ENCODE data around the gene PRIM2.
"Not testable (repeated sequence)": the region's sequence is repeated elsewhere in the genome, so short reads cannot be mapped to it uniquely, and the experiment has no call there.

Gene PRIM2

GRCh38 chr6:57423468-57423867 lies 106.0 kb downstream of the PRIM2 start:
- TF ChIP-seq, protein P1, sequence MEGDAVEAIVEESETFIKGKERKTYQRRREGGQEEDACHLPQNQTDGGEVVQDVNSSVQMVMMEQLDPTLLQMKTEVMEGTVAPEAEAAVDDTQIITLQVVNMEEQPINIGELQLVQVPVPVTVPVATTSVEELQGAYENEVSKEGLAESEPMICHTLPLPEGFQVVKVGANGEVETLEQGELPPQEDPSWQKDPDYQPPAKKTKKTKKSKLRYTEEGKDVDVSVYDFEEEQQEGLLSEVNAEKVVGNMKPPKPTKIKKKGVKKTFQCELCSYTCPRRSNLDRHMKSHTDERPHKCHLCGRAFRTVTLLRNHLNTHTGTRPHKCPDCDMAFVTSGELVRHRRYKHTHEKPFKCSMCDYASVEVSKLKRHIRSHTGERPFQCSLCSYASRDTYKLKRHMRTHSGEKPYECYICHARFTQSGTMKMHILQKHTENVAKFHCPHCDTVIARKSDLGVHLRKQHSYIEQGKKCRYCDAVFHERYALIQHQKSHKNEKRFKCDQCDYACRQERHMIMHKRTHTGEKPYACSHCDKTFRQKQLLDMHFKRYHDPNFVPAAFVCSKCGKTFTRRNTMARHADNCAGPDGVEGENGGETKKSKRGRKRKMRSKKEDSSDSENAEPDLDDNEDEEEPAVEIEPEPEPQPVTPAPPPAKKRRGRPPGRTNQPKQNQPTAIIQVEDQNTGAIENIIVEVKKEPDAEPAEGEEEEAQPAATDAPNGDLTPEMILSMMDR (conservative IDR thresholded peaks at IDR 0.05; ENCODE audit: low read length), result no peak
- no peak for DNase-seq (ENCODE audit: low read depth)
- no peak overlapping the region for H3K4me3 ChIP-seq (ENCODE audit: low read length)

DNA sequence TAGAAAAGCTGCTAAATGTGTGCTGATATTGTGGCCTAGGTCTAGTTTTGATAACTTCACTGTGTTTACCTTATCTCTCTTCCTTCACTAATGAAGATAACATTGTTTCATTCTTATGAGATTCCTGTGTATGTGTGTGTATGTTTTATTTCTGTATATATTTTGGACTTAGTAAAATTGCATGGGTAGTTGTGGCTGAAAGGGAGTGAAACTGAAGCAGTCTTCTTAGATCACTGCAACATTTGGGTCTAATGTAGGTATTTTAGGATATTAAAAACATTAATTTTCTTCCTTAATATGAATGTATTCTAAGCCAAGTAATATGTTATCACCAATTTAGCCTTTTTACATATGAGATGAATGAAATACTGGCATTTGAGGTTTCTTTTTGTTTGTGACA lies 114.3 kb downstream of the PRIM2 start:
- H3K4me3 ChIP-seq (ENCODE audit: low read length), result not testable (repeated sequence)
- peak; percentile 12 for DNase-seq (ENCODE audit: low read depth)

DNA sequence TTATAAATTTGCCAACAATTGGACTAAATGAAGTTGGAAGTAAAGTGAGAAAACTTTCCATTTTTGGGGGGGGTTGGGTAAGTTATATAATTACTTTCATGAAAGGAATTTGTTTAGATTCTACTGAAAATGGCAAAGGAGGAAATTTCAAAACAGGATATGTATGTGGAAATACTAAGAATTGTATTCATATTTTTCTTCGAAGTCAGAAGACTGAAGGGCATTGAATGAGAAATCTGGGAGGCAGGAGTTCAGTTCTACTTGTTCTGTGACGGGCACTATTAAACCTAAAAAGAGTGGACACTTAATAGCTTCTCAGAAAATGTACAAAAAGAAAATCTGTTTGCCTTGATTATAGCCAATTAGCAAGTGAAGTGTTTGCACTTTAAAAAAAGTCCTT lies 114.7 kb downstream of the PRIM2 start:
- TF ChIP-seq, protein P1 (conservative IDR thresholded peaks at IDR 0.05; ENCODE audit: low read length), result no peak
- no peak overlapping the region for H3K4me3 ChIP-seq (ENCODE audit: low read length)

DNA sequence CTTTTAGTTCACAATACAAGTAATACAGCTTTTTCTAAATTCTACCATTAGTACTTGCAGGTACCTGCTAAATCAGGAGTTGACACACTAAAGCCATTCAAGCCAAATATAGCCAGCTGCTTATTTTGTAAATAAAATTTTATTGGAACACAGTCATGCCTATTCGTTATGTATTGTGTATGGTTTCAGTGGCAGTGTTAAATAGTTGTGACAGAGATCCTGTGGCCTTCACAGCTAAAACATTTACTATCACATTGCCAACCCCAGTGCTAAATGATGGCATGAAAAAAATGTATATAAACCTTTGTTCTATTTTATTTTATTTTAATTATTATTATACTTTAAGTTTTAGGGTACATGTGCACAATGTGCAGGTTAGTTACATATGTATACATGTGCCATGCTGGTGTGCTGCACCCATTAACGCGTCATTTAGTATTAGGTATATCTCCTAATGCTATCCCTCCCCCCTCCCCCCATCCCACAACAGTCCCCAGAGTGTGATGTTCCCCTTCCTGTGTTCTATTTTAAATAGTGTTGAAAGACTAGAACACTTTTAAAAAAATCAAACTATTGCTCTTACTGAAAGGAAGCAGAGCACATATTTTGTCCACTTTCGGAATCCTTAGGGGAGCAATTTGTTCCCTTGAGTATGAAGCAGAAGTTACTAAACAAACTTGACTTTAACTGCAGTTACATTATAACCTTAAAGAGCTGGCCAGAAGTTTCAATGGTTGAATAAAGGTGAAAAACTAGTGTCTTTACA lies 115.7 kb downstream of the PRIM2 start:
- DNase-seq (ENCODE audit: low read depth), result peak; percentile 30
- H3K4me3 ChIP-seq (ENCODE audit: low read length), result no peak overlapping the region
- TF ChIP-seq, protein P1 (conservative IDR thresholded peaks at IDR 0.05; ENCODE audit: low read length), result no peak

More for the DNA sequence above, 114.7 kb downstream of the PRIM2 start:
- DNase-seq (ENCODE audit: low read depth), result peak; percentile 90

- not testable (repeated sequence) for H3K4me3 ChIP-seq (ENCODE audit: low read length); DNase-seq (ENCODE audit: low read depth)
Observed at GRCh38 chr6:57433790-57434189, 116.4 kb downstream of the PRIM2 start.

- TF ChIP-seq, protein P1 (conservative IDR thresholded peaks at IDR 0.05; ENCODE audit: low read length), result no peak
- DNase-seq (ENCODE audit: low read depth), result no peak
- H3K4me3 ChIP-seq (ENCODE audit: low read length), result no peak overlapping the region
Observed at GRCh38 chr6:57434944-57435343, 117.5 kb downstream of the PRIM2 start.

DNA sequence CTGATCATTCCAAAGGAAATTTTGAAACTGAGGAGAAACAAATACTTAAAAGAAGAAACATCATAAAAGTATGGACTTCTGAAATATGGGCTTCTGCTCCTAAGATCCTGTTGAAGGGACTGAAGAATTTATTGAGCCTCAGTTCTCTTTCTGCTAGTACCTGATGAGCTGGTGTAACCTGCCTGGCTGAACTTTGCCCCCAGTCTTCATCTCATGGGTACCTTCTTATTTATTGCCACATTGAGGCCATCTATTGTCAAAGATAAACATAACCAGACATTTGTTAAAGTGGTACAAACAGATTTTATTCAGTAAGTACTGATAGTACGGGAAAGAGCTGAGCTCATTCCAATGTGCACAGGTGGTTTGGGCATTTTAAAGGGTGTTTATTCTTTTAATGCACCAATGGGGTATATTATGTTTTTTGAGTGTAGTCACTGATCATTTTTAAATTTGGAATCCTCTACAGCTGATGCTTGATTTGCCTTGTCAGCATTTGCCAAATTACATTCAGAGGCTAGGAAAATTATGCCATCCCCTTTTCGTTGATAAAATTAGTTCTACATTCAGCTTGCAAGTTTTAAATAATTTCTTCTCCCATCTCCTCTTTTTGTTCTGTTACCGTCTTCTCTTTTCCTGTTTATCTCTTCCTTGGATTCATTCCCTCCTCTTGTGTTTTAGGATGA lies 118.2 kb downstream of the PRIM2 start:
- TF ChIP-seq, protein P1 (conservative IDR thresholded peaks at IDR 0.05; ENCODE audit: low read length), result no peak
- DNase-seq (ENCODE audit: low read depth), result no peak
- H3K4me3 ChIP-seq (ENCODE audit: low read length), result no peak overlapping the region

- not testable (repeated sequence) for H3K4me3 ChIP-seq (ENCODE audit: low read length); DNase-seq (ENCODE audit: low read depth)
Observed at GRCh38 chr6:57440735-57441134, 123.3 kb downstream of the PRIM2 start.

DNA sequence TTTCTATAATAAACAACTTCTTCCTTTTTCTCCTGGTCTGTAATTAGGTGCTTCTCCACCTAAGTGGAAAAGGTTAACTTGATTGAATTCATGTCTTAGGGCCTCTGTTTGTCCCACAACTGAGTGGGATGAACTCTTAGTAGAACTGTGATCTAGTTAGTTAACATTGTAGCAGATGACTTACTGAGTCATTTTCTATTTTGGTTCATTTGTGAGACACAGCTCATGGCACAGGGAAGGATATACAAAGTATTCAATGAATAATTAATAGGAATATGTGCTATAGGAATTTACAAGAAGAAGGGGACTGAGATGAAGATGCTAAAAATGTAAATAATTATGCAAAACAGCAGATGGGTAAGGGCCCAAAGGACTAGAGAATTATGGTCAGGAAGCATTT lies 124.7 kb downstream of the PRIM2 start:
- DNase-seq (ENCODE audit: low read depth); H3K4me3 ChIP-seq (ENCODE audit: low read length): not testable (repeated sequence)

DNA sequence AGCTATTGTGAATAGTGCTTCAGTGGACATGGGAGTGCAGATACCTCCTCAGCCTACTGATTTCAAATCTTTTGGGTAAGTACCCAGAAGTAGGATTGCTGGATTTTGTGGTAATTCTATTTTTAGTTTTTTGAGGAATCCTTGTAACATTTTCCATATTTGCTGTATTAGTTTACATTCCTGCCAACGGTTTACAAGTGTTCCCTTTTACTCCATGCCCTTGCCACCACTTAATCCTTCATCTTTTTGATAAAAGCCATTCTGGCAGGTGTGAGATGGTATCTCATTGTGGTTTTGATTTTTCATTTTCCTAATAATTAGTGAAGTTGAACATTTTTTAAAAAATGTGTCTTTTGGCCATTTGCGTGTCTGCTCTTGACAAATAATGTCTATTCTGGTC lies 125.8 kb downstream of the PRIM2 start:
- H3K4me3 ChIP-seq (ENCODE audit: low read length), result not testable (repeated sequence)
- DNase-seq (ENCODE audit: low read depth), result peak; percentile 35

DNA sequence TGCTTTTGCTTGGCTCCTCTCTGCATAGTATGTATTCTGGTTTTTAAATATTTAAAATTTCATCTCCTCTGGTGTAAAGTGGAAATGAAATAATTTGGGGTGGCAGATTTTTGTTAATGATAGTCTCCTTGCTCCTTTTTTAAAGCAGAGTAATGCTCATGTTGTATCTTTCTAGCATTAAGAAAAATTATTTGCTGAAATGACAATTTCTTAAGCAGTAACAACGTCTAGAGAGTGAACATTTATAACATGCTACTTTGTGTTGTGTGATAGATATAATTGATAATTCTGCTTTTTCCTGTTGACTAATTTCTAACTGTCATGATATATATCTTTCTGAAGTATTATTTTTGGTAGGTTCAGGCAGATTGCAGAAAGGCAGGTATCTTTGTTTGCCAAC lies 127.4 kb downstream of the PRIM2 start:
- not testable (repeated sequence) for H3K4me3 ChIP-seq (ENCODE audit: low read length); DNase-seq (ENCODE audit: low read depth)

- H3K4me3 ChIP-seq (ENCODE audit: low read length); DNase-seq (ENCODE audit: low read depth): not testable (repeated sequence)
Observed at GRCh38 chr6:57445379-57445778, 127.9 kb downstream of the PRIM2 start.

DNA sequence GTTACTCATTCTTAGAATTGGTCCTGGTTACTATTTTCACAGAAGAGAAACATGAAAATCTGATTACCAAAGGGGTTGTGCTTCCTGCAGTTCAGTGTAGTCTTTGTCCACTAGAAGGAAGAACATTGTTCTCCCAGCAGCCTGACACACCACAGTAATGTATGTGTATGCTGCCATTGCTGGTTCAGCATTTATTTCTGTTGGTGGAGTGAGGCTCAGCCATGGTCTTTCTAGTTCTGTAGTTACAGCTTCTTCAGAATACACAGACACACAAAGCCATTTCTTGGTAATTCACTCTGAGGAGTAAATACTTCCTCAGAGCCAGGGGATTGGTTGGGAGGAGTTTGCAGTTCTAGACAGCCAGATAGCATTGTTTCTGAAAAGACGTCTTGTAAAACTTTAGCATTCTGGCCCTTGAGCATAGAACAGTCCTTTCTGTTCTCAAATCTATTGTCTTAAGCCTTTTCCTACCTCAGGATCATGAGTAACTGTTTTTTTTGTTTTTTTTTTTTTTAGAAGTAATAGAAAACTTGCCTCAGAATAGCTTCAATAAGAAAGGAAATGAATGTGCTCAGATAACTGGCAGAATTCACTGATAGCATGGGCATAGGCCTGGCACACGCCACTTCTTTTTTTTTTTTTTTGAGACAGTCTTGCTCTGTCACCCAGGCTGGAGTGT lies 128.5 kb downstream of the PRIM2 start:
- H3K4me3 ChIP-seq (ENCODE audit: low read length); DNase-seq (ENCODE audit: low read depth): not testable (repeated sequence)
